Esophagus muscularis mucosa (tissue), 4 donors: ENCODE data around the gene SYVN1. TPM values are rescaled to one million over a fixed set of nuclear protein-coding genes. Genes with fewer than 3 reads are reported as not detected.

Source experiments
- DNase-seq: peaks from one replicate; pipeline ENCODE4 v3.0.0-alpha.2; 2017; ENCODE audit errors: extremely low spot score
- H3K27ac ChIP-seq, 4 donors: fragments of 200-600 bp; sonication (generic); replicated peaks in 1 of 4; 1 replicate in 3 of 4; 2 replicates in 1 of 4; pipeline ENCODE4 v1.5.1; 2016 to 2019; ENCODE audit warnings: mild to moderate bottlenecking in 1 of 4
- H3K27me3 ChIP-seq, 4 donors: fragments of 200-600 bp; sonication (generic); one replicate each; pipeline versions ENCODE4 v1.5.1 to v1.6.0; 2016 to 2019
- H3K36me3 ChIP-seq, 4 donors: fragments of 200-600 bp; sonication (generic); one replicate each; pipeline ENCODE4 v1.5.1; 2016 to 2019
- H3K4me1 ChIP-seq, 4 donors: fragments of 200-600 bp; sonication (generic); one replicate each; pipeline ENCODE4 v1.5.1; 2016 to 2019
- H3K4me3 ChIP-seq, 4 donors: fragments of 200-600 bp; sonication (generic); 1 replicate in 2 of 4; 2 replicates in 2 of 4; pipeline ENCODE4 v1.5.1; 2016 to 2019; ENCODE audit warnings: mild to moderate bottlenecking in 4 of 4, moderate library complexity in 1 of 4
- H3K9me3 ChIP-seq, 4 donors: fragments of 200-600 bp; sonication (generic); 1 replicate in 3 of 4; 2 replicates in 1 of 4; pipeline ENCODE4 v1.5.1; 2016 to 2019
- CTCF ChIP-seq, 3 experiments: fragments of 200-600 bp in 2 of 3; fragments of 450-650 bp in 1 of 3; sonication (generic) in 2 of 3; IDR thresholded peaks; one replicate each; pipeline ENCODE4 v1.5.1; 2017 to 2019; ENCODE audit warnings: antibody characterized with exemption in 3 of 3, mild to moderate bottlenecking in 2 of 3, moderate library complexity in 1 of 3
- EP300 ChIP-seq: sonication (generic); formaldehyde crosslinking; IDR thresholded peaks from one replicate; pipeline ENCODE4 v1.6.1; 2017; ENCODE audit warnings: antibody characterized with exemption
- POLR2A ChIP-seq: fragments of 450-650 bp; IDR thresholded peaks from one replicate; pipeline ENCODE4 v1.6.1; 2017; ENCODE audit warnings: antibody characterized with exemption, moderate library complexity, mild to moderate bottlenecking, low read depth
- POLR2AphosphoS5 ChIP-seq, 2 donors: sonication (generic); formaldehyde crosslinking; IDR thresholded peaks; one replicate each; pipeline ENCODE4 v1.6.1; 2017; ENCODE audit warnings: antibody characterized with exemption in 2 of 2
- WGBS: methylation state at CpG from one replicate; pipeline ENCODE4 v1.1.5; 2018; 5-methylcytosine and 5-hydroxymethylcytosine counted together
- intact Hi-C: fragments of 100-400 bp; cut with DNase I; formaldehyde crosslinking; loops from one replicate; pipeline ENCODE4 v1.15.1; 2023
- total RNA-seq, 4 donors: library from RNA; depleted of rRNA; stranded (reverse); fragments of >200 nt; gene quantifications; one replicate each; pipeline versions ENCODE4 v1.1.0 to v1.2.1, GENCODE V29; 2016

The SYVN1 gene
- total RNA-seq, 4 donors from 2014 or later: 24.1 to 39.5 (median 27.5) TPM

- H3K9me3 ChIP-seq: no peaks in the 10 kb centered on the region
- H3K4me3 ChIP-seq: peak overlapping the region; percentile 63 to 85 (median 69)
- H3K36me3 ChIP-seq: peaks cover 5 to 56% (median 42%) of the 10 kb centered on the region in 4 donors
- TF ChIP-seq POLR2A (no peak), POLR2AphosphoS5 (IDR thresholded peaks at IDR 0.05) (no peak), EP300 (no peak), CTCF (IDR thresholded peaks at IDR 0.05) (no peak)
- DNase-seq: no peak
- H3K27ac ChIP-seq: peak overlapping the region; percentile 81 to 95 (median 87)
- peaks cover 54 to 70% (median 60%) of the 10 kb centered on the region in 4 donors for H3K4me1 ChIP-seq
- 5% methylated on average over 16 of the region's 68 CpGs for WGBS
- intact Hi-C loops: loop anchor here (5.0 kb wide), 1 partner anchor 194 kb away; the partner anchor contains the start of gene PPP2R5B
- no peaks in the 10 kb centered on the region for H3K27me3 ChIP-seq
Observed at GRCh38 chr11:65116370-65117205, 17.7 kb downstream of the SYVN1 start.

GRCh38 chr11:65115361-65116082, 18.8 kb downstream of the SYVN1 start:
- intact Hi-C loops: loop anchor here (5.0 kb wide), 1 partner anchor 193 kb away; the partner anchor contains the start of gene PPP2R5B
- no peak for DNase-seq
- Histone ChIP-seq H3K9me3 (no peaks in the 10 kb centered on the region), H3K36me3 (peaks cover 2 to 49% (median 37%) of the 10 kb centered on the region in 4 donors), H3K27me3 (no peaks in the 10 kb centered on the region), H3K4me3 (no peak overlapping the region), H3K27ac (no peak overlapping the region), H3K4me1 (peaks cover 54 to 70% (median 61%) of the 10 kb centered on the region in 4 donors)
- 98% methylated on average over 11 of the region's 21 CpGs for WGBS
- TF ChIP-seq EP300 (no peak), POLR2A (no peak), CTCF (IDR thresholded peaks at IDR 0.05) (no peak), POLR2AphosphoS5 (IDR thresholded peaks at IDR 0.05) (no peak)

GRCh38 chr11:65114538-65115171, 19.7 kb downstream of the SYVN1 start:
- no peaks in the 10 kb centered on the region for H3K27me3 ChIP-seq
- peaks cover 2 to 44% (median 31%) of the 10 kb centered on the region in 4 donors for H3K36me3 ChIP-seq
- WGBS: 95% methylated on average over 2 of the region's 11 CpGs
- intact Hi-C loops: loop anchor here (5.0 kb wide), 2 partner anchors 102 to 192 kb away; partner anchors contain the start of genes ARL2 and PPP2R5B
- H3K9me3 ChIP-seq: no peaks in the 10 kb centered on the region
- H3K27ac ChIP-seq: no peak overlapping the region
- peaks cover 55 to 69% (median 60%) of the 10 kb centered on the region in 4 donors for H3K4me1 ChIP-seq
- no peak for DNase-seq
- H3K4me3 ChIP-seq: no peak overlapping the region
- no peak for TF ChIP-seq POLR2A
- no peak for TF ChIP-seq POLR2AphosphoS5 (IDR thresholded peaks at IDR 0.05)
- no peak for TF ChIP-seq EP300
- TF ChIP-seq CTCF (IDR thresholded peaks at IDR 0.05): no peak

GRCh38 chr11:65113839-65114238, 20.5 kb downstream of the SYVN1 start:
- Histone ChIP-seq H3K4me1 (peaks cover 55 to 69% (median 60%) of the 10 kb centered on the region in 4 donors), H3K36me3 (peaks cover 6 to 44% (median 31%) of the 10 kb centered on the region in 4 donors), H3K27me3 (no peaks in the 10 kb centered on the region), H3K27ac (no peak overlapping the region), H3K9me3 (no peaks in the 10 kb centered on the region), H3K4me3 (no peak overlapping the region)
- no peak for TF ChIP-seq CTCF (IDR thresholded peaks at IDR 0.05)
- TF ChIP-seq EP300: no peak
- TF ChIP-seq POLR2A: no peak
- no peak for TF ChIP-seq POLR2AphosphoS5 (IDR thresholded peaks at IDR 0.05)
- intact Hi-C loops: loop anchor here (5.0 kb wide), 1 partner anchor 102 kb away; the partner anchor contains the start of gene ARL2
- DNase-seq: no peak
- WGBS: 72% methylated on average over 6 of the region's 6 CpGs
